SK-N-MC (cell line): ENCODE results near the gene PDZRN3.

Experiments used
- EZH2 ChIP-seq: fragments of 200-600 bp; sonication (generic); IDR thresholded peaks from one replicate; pipeline ENCODE4 v1.6.1; 2017; ENCODE audit warnings: antibody characterized with exemption
- POLR2AphosphoS5 ChIP-seq: IDR thresholded peaks from 2 replicates; pipeline ENCODE4 v1.6.1; 2012; ENCODE audit warnings: mild to moderate bottlenecking, low read depth, low read length, borderline replicate concordance

- TF ChIP-seq POLR2AphosphoS5, result no peak
- no peak for TF ChIP-seq EZH2
These were observed 232.8 kb downstream of the PDZRN3 start for GRCh38 chr3:73391984-73392383.
